NCI-H1092 (cell line): ENCODE measurements around the gene TGM5.
"Not testable (repeated sequence)": the region's sequence is repeated elsewhere in the genome, so short reads cannot be mapped to it uniquely, and the experiment has no call there.

Experiments
- DNase-seq: peaks from one replicate; lab custom pipeline; 2025; lab: John Stamatoyannopoulos, UW

Gene TGM5, protein sequence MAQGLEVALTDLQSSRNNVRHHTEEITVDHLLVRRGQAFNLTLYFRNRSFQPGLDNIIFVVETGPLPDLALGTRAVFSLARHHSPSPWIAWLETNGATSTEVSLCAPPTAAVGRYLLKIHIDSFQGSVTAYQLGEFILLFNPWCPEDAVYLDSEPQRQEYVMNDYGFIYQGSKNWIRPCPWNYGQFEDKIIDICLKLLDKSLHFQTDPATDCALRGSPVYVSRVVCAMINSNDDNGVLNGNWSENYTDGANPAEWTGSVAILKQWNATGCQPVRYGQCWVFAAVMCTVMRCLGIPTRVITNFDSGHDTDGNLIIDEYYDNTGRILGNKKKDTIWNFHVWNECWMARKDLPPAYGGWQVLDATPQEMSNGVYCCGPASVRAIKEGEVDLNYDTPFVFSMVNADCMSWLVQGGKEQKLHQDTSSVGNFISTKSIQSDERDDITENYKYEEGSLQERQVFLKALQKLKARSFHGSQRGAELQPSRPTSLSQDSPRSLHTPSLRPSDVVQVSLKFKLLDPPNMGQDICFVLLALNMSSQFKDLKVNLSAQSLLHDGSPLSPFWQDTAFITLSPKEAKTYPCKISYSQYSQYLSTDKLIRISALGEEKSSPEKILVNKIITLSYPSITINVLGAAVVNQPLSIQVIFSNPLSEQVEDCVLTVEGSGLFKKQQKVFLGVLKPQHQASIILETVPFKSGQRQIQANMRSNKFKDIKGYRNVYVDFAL

DNA sequence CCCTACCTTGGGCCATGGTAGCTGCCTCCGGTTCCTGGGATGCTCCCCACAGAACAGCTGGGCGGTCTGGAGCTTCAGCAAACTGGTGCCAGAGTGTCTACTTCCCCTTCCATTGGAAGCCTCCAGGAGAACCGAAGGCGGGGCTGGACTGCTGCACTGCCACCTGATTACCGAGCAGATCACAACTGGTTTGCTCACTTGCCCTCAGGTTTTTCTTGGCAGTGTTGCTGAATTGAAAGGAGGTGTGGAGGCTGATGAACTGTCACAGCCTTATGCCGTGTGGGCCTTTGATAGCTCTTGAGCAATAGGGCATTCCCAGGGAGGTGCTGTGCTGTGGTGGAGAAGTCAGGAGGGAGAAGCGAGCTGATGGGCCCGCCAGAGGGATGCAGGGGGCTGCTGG is at the start of gene TGM5:
TGM5 (minus strand) TSS at position 95 of the 400 bp plus-strand sequence; CDS start at position 16, 79 bp downstream.
- no peak for DNase-seq

DNA sequence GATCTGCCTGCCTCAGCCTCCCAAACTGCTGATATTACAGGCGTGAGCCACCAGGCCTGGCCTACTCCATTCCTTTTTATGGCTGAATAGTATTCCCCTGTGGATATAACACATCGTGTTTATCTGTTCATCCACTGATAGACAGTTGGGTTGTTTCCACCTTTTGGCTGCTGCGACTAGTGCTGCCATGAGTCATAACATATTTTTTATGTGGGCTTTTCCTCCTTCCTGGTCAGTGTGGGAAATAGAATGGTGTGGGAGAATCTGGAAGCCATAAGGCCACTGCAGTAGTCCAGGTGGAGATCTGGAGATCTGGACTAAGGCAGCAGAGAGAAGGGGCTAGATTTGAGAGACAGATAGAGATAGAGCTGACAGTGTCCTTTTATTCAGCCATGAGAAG is 47.4 kb upstream of the TGM5 start:
- no peak for DNase-seq

DNA sequence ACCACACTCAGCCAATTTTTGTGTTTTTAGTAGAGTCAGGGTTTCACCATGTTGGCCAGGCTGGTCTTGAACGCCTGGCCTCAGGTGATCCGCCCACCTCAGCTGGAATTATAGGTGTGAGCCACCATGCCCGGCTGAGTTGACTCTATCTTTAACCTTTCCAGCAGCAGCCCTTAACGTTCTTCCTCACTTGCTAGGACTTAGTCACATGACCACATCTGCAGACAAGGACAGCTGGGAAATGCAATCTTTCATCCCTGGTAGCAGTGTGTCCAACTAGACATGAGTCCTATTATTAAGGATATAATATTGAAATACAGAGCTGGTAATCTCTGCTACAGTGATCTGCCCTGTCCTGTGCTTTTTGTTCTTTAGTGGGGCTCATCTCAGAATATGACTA is 45.6 kb upstream of the TGM5 start:
- DNase-seq, result no peak

DNA sequence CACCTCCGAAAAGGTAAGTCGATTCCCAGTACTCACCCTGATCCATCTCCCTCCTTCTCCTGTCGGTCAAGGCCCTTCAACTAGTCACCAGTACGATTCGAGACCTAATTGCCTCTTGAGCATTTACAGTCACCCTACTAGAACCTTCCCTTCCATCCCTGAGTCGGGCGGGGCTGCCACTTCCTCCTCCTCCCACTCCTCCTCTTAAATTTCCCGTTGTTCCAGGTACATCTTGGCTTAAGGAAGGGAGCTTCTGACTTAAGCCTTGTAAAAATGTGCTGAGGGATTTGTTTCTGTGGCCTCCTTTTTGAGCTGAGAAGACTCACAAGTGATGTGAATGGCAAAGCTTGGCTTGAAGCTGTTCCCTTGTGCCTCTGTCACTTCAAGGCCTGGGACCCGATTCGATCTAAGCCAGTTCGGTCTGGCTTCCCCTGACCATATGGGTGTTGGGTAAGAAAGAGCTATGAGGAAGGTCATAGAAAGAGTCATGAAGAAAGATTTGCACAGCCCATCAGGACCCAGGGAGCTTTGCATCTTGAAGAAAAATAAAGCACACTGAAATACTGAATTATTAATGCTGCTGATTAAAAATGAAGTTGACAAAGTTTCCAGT is 35.6 kb upstream of the TGM5 start, which contains the start of gene TGM7:
TGM7 (minus strand) TSS at position 51 of the 613 bp plus-strand sequence.
- DNase-seq, result no peak

DNA sequence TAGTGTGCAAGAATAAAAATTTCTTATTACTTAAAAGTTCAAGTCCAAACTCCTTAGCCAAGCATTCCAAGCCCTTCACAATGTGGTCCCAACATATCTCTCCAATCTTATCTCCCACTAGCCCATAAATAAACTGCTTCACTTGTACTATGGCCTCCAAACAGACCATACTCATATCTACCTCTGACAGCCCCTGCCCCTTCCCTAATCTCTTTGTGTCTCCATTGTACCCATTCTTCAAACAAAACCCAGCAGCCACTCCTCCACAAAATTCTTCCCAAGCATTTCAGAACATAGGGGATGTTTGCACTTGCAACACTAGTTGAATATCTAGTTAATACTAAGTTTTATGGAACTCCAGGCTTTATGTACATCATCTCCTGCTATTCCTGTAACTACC is 33.2 kb upstream of the TGM5 start:
- DNase-seq, result no peak

DNA sequence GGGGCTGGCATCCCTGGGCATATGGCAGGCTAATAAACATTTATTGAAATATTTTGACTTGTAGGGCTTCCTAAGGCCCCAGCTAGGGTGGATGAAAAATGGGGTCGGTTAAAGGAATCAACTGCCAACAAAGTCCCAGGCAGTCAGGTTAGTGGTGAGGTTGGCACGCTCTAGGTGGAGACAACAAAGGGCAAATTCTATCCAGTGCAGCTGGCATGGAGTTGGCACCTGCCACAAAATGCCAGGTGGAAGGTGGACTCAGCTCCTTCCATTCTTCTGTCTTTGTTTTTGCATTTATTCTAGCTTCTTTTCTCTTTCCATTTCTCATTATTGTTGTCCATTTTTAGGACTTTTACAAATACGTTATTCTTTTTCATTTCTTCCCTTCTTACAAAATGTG is 32.7 kb upstream of the TGM5 start:
- no peak for DNase-seq

DNA sequence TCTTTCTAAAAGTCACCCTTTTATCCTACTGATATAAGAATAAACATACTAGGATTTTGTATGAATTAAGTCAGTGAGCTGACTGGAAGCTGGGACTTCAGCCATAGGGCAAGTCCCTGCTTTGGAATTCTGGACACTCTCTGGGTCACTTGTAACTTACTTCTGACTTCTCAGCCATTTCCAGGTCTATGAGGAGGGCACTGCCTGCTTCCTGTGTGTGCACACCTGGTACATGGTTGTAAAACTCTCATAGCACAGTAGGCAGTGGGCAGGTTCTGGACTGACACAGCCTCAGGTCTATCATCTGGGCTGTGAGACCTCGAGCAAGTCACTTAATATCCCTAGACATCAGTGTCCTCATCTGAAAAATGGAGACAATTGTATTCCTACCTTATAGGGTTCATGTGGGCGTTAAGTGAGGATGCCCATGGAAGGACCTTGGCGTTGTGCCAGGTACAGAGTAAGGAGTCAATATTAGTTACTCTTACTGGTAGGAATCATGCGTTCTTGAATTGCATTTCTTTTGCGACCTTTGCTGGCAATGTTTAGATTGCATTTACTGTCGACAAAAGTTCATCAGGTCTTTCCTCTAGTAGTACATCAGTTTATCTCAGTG is 27.5 kb upstream of the TGM5 start:
- no peak for DNase-seq

DNA sequence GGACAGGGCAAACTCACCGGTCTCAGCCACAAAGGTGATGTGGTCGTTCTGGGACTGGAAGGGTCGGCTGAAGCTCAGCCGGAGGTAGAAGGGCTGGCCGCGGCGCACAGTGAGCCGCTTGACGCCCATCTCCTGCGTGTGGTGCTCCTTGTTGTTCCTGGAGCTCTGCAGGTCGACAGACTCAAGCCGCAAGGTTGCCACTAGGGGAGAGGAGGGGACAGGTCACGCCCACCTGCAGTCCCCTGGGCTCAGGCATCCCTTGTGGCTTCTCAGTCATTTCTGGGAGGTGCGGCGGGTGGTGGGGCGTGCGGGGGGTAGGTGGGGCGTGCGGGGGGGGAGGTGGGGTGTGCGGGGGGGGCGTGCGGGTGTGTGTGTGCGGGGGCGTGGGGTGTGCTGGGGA is 26.7 kb upstream of the TGM5 start:
- no peak for DNase-seq

DNA sequence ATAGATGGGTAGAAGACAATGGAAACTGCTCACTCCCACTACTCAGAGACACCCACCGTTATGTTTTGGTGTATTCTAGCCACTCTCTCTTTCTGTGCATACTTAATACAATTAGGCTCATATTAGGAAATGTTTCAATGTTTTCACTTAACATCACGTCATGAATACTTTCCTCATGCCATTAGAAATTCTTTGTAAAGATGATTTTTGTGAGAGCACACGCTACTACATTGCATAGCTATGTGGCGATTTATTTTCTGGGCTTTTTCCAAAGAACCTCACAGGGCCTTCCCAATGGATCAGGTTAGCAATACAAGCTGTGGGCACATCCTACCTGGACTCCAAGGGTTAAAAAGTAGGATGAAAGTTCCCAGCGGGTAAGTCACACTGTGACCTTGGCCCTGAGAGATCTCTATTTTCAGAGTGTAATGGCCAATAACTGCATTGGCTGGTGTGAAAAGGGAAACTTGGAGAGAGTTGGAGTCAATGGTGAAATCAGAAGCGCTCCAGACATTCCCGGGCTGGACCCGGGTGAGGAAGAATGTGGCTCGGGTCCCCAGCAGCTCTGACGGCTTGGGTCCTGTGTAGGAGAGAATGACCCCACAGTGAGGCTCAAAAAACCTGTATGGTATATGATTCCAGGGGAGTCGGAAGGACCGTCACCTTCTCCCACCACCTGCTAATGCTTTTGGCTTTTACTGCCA is 25.8 kb upstream of the TGM5 start:
- DNase-seq, result no peak

DNA sequence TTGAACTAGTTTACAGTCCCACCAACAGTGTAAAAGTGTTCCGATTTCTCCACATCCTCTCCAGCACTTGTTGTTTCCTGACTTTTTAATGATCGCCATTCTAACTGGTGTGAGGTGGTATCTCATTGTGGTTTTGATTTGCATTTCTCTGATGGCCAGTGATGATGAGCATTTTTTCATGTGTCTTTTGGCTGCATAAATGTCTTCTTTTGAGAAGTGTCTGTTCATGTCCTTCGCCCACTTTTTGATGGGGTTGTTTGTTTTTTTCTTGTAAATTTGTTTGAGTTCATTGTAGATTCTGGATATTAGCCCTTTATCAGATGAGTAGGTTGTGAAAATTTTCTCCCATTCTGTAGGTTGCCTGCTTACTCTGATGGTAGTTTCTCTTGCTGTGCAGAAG is 22.9 kb upstream of the TGM5 start:
- DNase-seq, result not testable (repeated sequence)

DNA sequence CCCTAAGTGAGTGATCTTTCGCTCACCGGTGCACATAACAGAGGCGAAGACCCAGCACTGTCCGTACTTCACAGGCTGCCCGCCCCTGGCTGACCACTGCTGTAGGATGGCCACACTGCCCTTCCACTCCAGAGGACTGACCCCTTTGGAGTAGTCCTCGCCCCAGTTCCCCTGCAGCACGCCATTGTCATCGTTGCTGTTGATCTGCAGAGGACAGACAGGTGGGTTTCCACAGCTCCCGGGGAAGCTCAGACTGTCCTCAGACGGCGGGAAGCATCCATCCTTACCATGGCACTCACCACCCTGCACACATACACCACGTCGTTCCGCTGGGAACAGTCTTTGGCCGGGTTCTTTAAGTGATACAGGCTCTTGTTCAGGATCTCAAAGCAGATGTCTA is 20.5 kb upstream of the TGM5 start:
- no peak for DNase-seq

DNA sequence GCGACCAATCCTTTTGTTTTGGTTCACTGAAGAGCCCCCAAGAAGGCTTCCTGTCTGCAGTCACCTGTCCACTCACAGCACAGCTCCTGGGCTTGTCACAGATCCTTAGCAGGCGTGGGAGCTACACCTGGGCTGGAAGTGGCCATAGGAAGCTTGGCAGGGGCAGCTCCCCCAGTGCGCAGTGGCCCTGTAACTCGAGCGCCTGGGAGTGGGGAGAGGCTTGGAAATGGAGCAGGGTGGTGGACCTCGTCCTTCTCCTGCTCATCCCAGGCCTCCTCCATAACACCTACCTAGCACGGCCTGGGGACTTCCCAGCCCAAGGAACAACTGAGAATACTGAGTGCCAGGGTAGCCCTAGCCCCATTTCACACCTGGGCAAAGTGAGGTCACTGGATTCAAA is 19.3 kb upstream of the TGM5 start:
- no peak for DNase-seq

DNA sequence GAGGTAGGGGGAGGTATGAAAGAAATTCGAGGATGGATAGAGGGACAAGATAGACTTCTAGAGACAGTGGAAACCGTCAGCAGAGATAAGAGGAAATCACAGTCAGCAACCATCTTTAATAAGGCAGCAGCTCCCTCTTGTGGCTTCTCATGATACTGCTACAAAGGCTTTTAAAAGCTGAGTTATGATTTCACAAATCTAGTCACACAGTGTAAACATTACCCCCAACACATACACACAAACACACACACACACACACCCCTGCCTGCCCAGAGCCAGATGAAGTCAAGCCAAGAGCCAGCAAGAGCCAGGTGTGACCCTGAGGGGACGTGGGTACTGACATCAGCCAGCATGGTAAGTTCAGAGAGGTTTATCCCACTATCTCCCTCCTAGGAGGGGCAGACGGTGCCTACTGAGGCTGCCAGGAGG is 18.9 kb upstream of the TGM5 start:
- DNase-seq, result peak; percentile 31

DNA sequence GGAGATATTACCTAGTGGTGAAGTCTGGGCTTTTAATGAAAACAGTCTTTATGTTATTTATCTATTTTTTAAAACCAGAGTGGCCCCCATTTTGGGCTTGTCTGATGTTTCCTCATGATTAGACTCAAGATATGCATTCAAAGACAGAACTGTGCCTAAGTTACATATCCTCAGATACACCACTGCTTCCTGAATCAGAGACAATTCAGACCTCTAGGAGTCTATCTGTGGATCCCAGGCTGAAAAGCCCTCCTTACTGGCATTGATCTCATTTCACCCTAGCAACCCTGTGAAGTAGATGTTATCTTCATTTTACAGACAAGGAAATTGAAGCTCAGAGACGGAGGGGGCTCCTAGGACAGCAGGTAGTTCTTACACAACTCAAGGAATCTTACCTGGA is 16.8 kb upstream of the TGM5 start:
- DNase-seq, result no peak

DNA sequence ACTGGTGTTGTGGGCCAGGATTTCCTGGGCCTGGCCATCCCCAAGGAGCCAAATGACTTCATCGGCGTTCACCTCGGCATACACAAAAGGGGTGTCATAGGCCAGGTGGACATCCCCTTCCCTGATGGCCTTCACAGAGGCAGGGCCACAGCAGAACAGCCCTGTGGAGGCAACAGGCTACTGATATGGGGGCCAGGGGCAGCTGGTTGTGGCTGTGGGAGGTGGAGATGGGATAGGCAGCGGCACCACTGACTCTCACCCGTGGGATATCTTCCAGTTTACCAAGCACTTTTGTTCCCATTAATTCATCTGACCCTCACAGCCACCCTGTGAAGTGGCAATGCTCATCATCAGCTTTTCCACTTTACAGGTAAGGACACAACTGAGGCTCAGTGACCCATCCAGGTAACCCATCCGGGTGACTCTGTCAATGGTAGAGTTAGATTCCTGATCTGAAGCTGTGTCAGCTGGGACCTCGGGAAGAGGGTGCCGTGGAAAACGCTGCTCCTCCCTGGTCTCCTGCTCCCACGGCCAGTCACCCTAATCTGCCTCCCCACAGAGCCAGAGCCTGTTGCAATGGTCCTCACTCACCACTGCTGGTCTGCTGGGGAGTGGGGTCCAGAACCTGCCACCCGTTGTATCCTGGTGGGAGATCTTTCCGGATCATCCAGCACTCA is 15.3 kb upstream of the TGM5 start:
- DNase-seq, result no peak

DNA sequence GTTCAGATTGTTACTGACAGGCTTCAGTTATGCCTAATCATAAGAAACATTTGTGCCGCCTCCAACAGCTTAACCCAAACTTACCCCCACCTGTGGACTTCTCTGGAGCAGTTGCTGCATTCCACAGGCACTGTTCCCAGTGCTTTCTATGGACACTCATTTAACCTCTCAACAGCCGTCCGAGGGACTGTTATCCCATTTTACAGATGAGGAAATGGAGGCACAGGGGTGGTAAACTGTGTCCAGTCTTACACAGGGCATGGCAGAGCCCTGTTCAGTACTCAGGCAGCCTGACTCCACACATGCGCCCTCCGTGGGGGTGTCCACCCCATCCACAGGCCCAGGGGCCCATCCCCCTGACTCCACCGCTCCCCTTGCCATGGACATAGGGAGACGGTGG is 14.3 kb upstream of the TGM5 start:
- DNase-seq, result no peak

DNA sequence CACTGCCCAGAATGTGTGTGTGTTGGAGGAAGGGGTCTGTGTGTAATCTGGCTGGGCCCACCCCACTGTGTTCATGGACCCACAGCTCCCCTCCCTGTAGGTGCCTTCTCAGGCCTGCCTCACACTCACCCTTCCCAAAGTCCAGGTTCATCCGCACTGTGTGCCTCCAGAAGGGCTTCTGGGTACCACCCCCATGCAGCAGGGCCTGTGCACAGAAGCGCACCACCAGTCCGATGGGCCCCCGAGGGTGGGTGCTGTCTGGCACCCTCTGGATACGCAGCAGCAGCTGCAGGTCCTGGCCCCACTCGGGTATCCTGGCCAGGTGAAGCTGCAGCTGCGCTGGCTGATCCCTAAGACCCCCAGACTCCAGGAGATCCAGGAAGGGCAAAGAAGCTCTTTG is 12.8 kb upstream of the TGM5 start:
- DNase-seq, result no peak

DNA sequence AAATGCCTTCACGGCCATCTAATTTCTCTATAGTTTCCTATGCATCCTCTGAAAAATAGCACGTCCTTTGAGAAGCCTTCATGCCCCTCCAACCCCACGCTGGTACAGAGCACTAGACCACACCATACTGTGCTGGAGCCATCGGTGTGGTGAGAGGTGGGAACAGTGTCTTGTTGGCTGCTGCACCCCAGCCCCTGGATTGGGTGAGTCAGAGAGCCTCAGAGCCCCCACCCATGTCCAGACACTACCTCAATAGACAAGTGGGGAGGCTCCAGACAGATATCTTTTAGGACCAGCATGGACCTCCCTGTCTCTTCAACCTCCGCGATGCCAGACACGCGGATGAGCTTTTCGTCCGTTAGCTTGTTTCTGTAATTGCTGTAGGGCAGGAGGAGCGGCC is 12.1 kb upstream of the TGM5 start:
- no peak for DNase-seq

DNA sequence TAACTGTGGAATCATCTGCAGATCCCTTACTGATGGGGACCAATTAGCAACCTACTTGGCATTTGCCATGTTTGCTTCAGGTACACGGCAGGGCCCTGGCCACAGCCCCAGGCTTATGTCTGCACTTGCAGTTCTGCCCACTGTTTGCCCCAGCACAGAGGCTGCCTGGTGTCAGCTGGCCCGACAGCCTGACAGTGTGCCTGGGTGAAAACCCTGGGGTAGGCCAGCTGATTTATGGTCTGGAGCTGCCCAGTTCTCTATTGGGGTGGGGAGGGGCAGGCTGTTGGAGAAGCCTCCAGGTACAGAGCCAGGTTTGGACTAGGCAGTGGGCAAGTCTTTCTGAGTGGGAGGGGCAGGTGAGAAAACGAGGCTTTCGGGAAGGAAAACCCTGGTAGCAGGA is 11.2 kb upstream of the TGM5 start:
- no peak for DNase-seq

DNA sequence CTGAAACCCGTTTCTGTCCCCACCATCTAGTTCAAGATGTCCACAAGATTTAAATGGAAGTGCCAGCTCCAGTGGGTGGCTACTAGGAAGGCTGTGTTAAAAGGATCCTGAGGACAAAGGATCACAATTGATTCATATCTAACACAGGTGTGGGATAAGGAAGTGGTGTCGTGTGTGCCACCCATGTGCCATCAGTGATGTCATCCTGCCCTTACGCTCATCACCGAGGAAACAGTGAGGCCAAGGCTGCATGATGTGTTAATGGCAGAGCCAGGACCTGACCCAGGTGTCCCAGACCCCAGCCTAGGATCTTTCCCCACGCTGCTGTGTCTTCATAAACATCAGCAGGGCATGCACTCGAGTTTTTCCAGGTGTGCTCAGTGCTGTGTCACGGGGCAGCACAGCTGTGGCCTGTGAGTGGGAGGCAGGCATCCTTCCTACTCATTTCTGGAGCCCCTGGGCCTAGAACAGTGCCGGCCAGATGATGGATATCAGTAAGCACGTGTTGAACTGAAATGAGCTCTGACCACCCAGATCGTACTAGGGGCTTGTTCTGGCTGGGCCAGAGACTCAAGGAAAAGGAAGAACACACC is 10.6 kb upstream of the TGM5 start:
- no peak for DNase-seq
